Measurements from ENCODE around the gene B3GAT2. TPM values are rescaled to one million over a fixed set of nuclear protein-coding genes. Genes with fewer than 3 reads are reported as not detected.

The B3GAT2 gene
- polyA plus RNA-seq, 1 of the 3 experiments (the other 2 are of a cell fraction): under 0.01 TPM

GRCh38 chr6:70980727-70981126 lies 23.9 kb upstream of the B3GAT2 start:
- H3F3A ChIP-seq (replicated peaks; ENCODE audit: insufficient read depth): no peaks in the 10 kb centered on the region
- ChIA-PET POLR2A (no interaction called here), CTCF (interaction anchor here (1.1 kb wide), 1 partner anchor 33 kb away, joined by 3 read pairs; no protein-coding TSS in a partner anchor)
- no peaks in the 10 kb centered on the region for H4K20me1 ChIP-seq (ENCODE audit: insufficient read depth)
- H3K27me3 ChIP-seq (ENCODE audit: insufficient read depth): no peaks in the 10 kb centered on the region
- no peak overlapping the region for H3K27ac ChIP-seq (ENCODE audit: low read depth in 2 of 2, low read length in 1 of 2)
- H3K9me2 ChIP-seq: no peaks in the 10 kb centered on the region
- peak; percentile 49; the same call in 1 of the 2 replicates for TF ChIP-seq MXI1 (IDR thresholded peaks at IDR 0.05; ENCODE audit: low read depth, low read length)
- TF ChIP-seq NFIC (IDR thresholded peaks at IDR 0.05; ENCODE audit: borderline replicate concordance): no peak
- H3K4me2 ChIP-seq: no peak overlapping the region
- H3K9ac ChIP-seq: no peak overlapping the region
- WGBS (ENCODE audit: low lambda C conversion rate): 31% methylated on average over 4 of the region's 4 CpGs
- no peaks in the 10 kb centered on the region; a peak in 1 of 4 replicates for H3K4me1 ChIP-seq (ENCODE audit: control insufficient read depth in 1 of 2, insufficient read depth in 2 of 2, low read depth in 1 of 2, low read length in 1 of 2)
- peak; percentile 6 for DNase-seq
- H2AFZ ChIP-seq (ENCODE audit: low read depth): no peak overlapping the region
- no peaks in the 10 kb centered on the region for H3K36me3 ChIP-seq (replicated peaks in 1 of 2; ENCODE audit: control insufficient read depth in 1 of 2, insufficient read depth in 2 of 2, low read length in 1 of 2)
- H3K4me3 ChIP-seq (ENCODE audit: low read depth in 2 of 2, low read length in 1 of 2): no peak overlapping the region
- H3K79me2 ChIP-seq (ENCODE audit: insufficient read depth): no peaks in the 10 kb centered on the region
- H3K9me3 ChIP-seq: no peaks in the 10 kb centered on the region

DNA sequence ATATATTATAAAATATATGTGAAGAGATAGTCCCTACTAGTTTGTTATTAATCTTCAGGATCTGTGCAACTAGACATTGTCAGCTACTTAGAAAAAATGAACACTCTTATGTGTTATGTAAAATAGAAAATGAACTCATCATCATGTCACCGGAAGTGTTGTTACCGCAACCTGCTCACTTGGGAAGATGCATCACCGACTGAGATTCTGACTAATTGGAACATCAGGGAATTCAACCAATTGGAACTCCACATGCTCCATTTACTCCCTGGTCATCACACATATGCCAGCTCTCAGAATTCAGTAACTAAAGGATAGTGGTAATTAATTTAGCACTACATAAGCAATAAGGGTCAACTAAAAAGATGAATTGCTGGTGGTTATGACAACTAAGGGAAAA lies 16.7 kb upstream of the B3GAT2 start:
- ChIA-PET CTCF (interaction anchor here (1.5 to 2.2 kb wide), 2 partner anchors 18 to 40 kb away, joined by 3 to 4 read pairs; no protein-coding TSS in a partner anchor), POLR2A (no interaction called here)
- no peaks in the 10 kb centered on the region for H4K20me1 ChIP-seq (ENCODE audit: insufficient read depth)
- no peak overlapping the region for H3K4me3 ChIP-seq (ENCODE audit: low read depth in 2 of 2, low read length in 1 of 2)
- TF ChIP-seq MXI1 (IDR thresholded peaks at IDR 0.05; ENCODE audit: low read depth, low read length) (no peak), EP300 (IDR thresholded peaks at IDR 0.05; ENCODE audit: borderline replicate concordance in 1 of 2, low read depth in 1 of 2, low read length in 1 of 2) (no peak), FOXM1 (IDR thresholded peaks at IDR 0.05; ENCODE audit: low read depth) (no peak), YY1 (IDR thresholded peaks at IDR 0.05; ENCODE audit: low read depth) (no peak), SIN3A (IDR thresholded peaks at IDR 0.05; ENCODE audit: borderline replicate concordance, low read depth, low read length) (no peak), RXRA (IDR thresholded peaks at IDR 0.05; ENCODE audit: borderline replicate concordance, low read depth) (no peak), RAD21 (IDR thresholded peaks at IDR 0.05; ENCODE audit: low read length) (no peak), FOXJ3 (CRISPR knock-in tag; IDR thresholded peaks at IDR 0.05) (no peak), TCF12 (IDR thresholded peaks at IDR 0.05) (no peak), POLR2AphosphoS5 (IDR thresholded peaks at IDR 0.05; ENCODE audit: low read depth, low read length) (no peak)
- TF ChIP-seq, protein P1, sequence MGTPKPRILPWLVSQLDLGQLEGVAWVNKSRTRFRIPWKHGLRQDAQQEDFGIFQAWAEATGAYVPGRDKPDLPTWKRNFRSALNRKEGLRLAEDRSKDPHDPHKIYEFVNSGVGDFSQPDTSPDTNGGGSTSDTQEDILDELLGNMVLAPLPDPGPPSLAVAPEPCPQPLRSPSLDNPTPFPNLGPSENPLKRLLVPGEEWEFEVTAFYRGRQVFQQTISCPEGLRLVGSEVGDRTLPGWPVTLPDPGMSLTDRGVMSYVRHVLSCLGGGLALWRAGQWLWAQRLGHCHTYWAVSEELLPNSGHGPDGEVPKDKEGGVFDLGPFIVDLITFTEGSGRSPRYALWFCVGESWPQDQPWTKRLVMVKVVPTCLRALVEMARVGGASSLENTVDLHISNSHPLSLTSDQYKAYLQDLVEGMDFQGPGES (IDR thresholded peaks at IDR 0.05; ENCODE audit: low read depth, low read length): no peak
- WGBS (ENCODE audit: low lambda C conversion rate): 27% methylated on average over 3 of the region's 3 CpGs
- no peaks in the 10 kb centered on the region for H3K36me3 ChIP-seq (replicated peaks in 1 of 2; ENCODE audit: control insufficient read depth in 1 of 2, insufficient read depth in 2 of 2, low read length in 1 of 2)
- no peaks in the 10 kb centered on the region for H3K4me1 ChIP-seq (ENCODE audit: control insufficient read depth in 1 of 2, insufficient read depth in 2 of 2, low read depth in 1 of 2, low read length in 1 of 2)
- no peak for DNase-seq
- H3K9me2 ChIP-seq: no peaks in the 10 kb centered on the region
- H3K27me3 ChIP-seq (ENCODE audit: insufficient read depth): no peaks in the 10 kb centered on the region
- no peaks in the 10 kb centered on the region for H3K79me2 ChIP-seq (ENCODE audit: insufficient read depth)
- H3K27ac ChIP-seq (ENCODE audit: low read depth in 2 of 2, low read length in 1 of 2): no peak overlapping the region
- no peaks in the 10 kb centered on the region for H3F3A ChIP-seq (replicated peaks; ENCODE audit: insufficient read depth)
- no peak overlapping the region for H3K4me2 ChIP-seq
- no peaks in the 10 kb centered on the region for H3K9me3 ChIP-seq
- no peak overlapping the region for H3K9ac ChIP-seq
- no peak overlapping the region for H2AFZ ChIP-seq (ENCODE audit: low read depth)

GRCh38 chr6:70967049-70967448 lies 10.2 kb upstream of the B3GAT2 start:
- no peak overlapping the region for H2AFZ ChIP-seq (ENCODE audit: low read depth)
- H3K36me3 ChIP-seq (replicated peaks in 1 of 2; ENCODE audit: control insufficient read depth in 1 of 2, insufficient read depth in 2 of 2, low read length in 1 of 2): no peaks in the 10 kb centered on the region
- H3F3A ChIP-seq (replicated peaks; ENCODE audit: insufficient read depth): no peaks in the 10 kb centered on the region
- no peaks in the 10 kb centered on the region for H3K4me1 ChIP-seq (ENCODE audit: control insufficient read depth in 1 of 2, insufficient read depth in 2 of 2, low read depth in 1 of 2, low read length in 1 of 2)
- H3K9me2 ChIP-seq: no peaks in the 10 kb centered on the region
- no peaks in the 10 kb centered on the region for H4K20me1 ChIP-seq (ENCODE audit: insufficient read depth)
- H3K9me3 ChIP-seq: no peaks in the 10 kb centered on the region
- H3K4me3 ChIP-seq (ENCODE audit: low read depth in 2 of 2, low read length in 1 of 2): no peak overlapping the region
- H3K27me3 ChIP-seq (ENCODE audit: insufficient read depth): no peaks in the 10 kb centered on the region
- CTCF ChIA-PET: interaction anchor here (0.6 to 1.5 kb wide), 2 partner anchors 11 to 262 kb away, joined by 4 read pairs; partner anchors contain the start of gene B3GAT2
- no peak overlapping the region for H3K9ac ChIP-seq
- DNase-seq: no peak
- no peaks in the 10 kb centered on the region for H3K79me2 ChIP-seq (ENCODE audit: insufficient read depth)
- no peak overlapping the region for H3K4me2 ChIP-seq
- no peak overlapping the region for H3K27ac ChIP-seq (ENCODE audit: low read depth in 2 of 2, low read length in 1 of 2)
- WGBS (ENCODE audit: low lambda C conversion rate): 35% methylated on average over 3 of the region's 3 CpGs
- TF ChIP-seq, protein P2, sequence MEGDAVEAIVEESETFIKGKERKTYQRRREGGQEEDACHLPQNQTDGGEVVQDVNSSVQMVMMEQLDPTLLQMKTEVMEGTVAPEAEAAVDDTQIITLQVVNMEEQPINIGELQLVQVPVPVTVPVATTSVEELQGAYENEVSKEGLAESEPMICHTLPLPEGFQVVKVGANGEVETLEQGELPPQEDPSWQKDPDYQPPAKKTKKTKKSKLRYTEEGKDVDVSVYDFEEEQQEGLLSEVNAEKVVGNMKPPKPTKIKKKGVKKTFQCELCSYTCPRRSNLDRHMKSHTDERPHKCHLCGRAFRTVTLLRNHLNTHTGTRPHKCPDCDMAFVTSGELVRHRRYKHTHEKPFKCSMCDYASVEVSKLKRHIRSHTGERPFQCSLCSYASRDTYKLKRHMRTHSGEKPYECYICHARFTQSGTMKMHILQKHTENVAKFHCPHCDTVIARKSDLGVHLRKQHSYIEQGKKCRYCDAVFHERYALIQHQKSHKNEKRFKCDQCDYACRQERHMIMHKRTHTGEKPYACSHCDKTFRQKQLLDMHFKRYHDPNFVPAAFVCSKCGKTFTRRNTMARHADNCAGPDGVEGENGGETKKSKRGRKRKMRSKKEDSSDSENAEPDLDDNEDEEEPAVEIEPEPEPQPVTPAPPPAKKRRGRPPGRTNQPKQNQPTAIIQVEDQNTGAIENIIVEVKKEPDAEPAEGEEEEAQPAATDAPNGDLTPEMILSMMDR (IDR thresholded peaks at IDR 0.05): no peak
- TF ChIP-seq TCF12 (IDR thresholded peaks at IDR 0.05) (no peak), SIN3A (IDR thresholded peaks at IDR 0.05; ENCODE audit: borderline replicate concordance, low read depth, low read length) (no peak), NRF1 (IDR thresholded peaks at IDR 0.05; ENCODE audit: low read depth, low read length) (no peak), SMC3 (IDR thresholded peaks at IDR 0.05; ENCODE audit: low read depth, low read length) (no peak), MXI1 (IDR thresholded peaks at IDR 0.05; ENCODE audit: low read depth, low read length) (no peak), POLR2AphosphoS5 (IDR thresholded peaks at IDR 0.05; ENCODE audit: low read depth, low read length) (no peak), RFX5 (IDR thresholded peaks at IDR 0.05; ENCODE audit: low read length) (no peak), JUND (IDR thresholded peaks at IDR 0.05) (no peak), EZH2phosphoT487 (IDR thresholded peaks at IDR 0.05; ENCODE audit: borderline replicate concordance, low read depth) (no peak), EP300 (IDR thresholded peaks at IDR 0.05; ENCODE audit: borderline replicate concordance in 1 of 2, low read depth in 1 of 2, low read length in 1 of 2) (no peak), YY1 (IDR thresholded peaks at IDR 0.05; ENCODE audit: low read depth) (no peak), RCOR1 (IDR thresholded peaks at IDR 0.05; ENCODE audit: low read length) (no peak)
- POLR2A ChIA-PET: no interaction called here

Measured in SK-N-SH (cell line).